Loucy (cell line): ENCODE results near the gene RAD9B.
"Not testable (repeated sequence)": the region's sequence is repeated elsewhere in the genome, so short reads cannot be mapped to it uniquely, and the experiment has no call there.

ENCODE experiments used
- H2AFZ ChIP-seq: fragments of 200-600 bp; sonication (generic); 2 replicates; pipeline ENCODE4 v1.6.0; 2016; ENCODE audit warnings: antibody characterized with exemption, mild to moderate bottlenecking, low read length, moderate library complexity
- H3F3A ChIP-seq: fragments of 200-600 bp; 2 replicates; pipeline ENCODE4 v1.6.0; 2016; ENCODE audit warnings: antibody characterized with exemption, low read depth, mild to moderate bottlenecking
- H3K27me3 ChIP-seq: fragments of 200-600 bp; sonication (generic); 2 replicates; pipeline ENCODE4 v1.6.1; 2014; ENCODE audit warnings: low read length, mild to moderate bottlenecking; ENCODE audit not compliant: insufficient read depth, poor library complexity, severe bottlenecking
- H3K36me3 ChIP-seq: fragments of 200-600 bp; sonication (generic); 2 replicates; pipeline ENCODE4 v1.6.1; 2016; ENCODE audit warnings: low read length; ENCODE audit not compliant: insufficient read depth
- H3K4me1 ChIP-seq: fragments of 200-600 bp; sonication (generic); 2 replicates; pipeline ENCODE4 v1.5.1; 2014; ENCODE audit warnings: low read length, mild to moderate bottlenecking; ENCODE audit not compliant: insufficient read depth, poor library complexity, severe bottlenecking
- H3K4me2 ChIP-seq: fragments of 200-600 bp; sonication (generic); 2 replicates; pipeline ENCODE4 v1.6.0; 2014; ENCODE audit warnings: antibody characterized with exemption, low read length, low read depth, mild to moderate bottlenecking; ENCODE audit not compliant: poor library complexity, severe bottlenecking
- H3K4me3 ChIP-seq: fragments of 200-600 bp; sonication (generic); 2 replicates; pipeline ENCODE4 v1.5.1; 2014; ENCODE audit warnings: low read length, mild to moderate bottlenecking, mixed read lengths; ENCODE audit not compliant: poor library complexity, severe bottlenecking
- H3K79me2 ChIP-seq: fragments of 200-600 bp; sonication (generic); 2 replicates; pipeline ENCODE4 v1.6.1; 2014; ENCODE audit warnings: low read length; ENCODE audit not compliant: insufficient read depth
- H3K9ac ChIP-seq: fragments of 200-600 bp; sonication (generic); 2 replicates; pipeline ENCODE4 v1.6.0; 2014; ENCODE audit warnings: mild to moderate bottlenecking, low read depth, low read length, moderate library complexity; ENCODE audit not compliant: poor library complexity, severe bottlenecking
- H3K9me2 ChIP-seq: fragments of 200-600 bp; sonication (generic); replicated peaks from 2 replicates; pipeline ENCODE4 v1.6.1; 2016; ENCODE audit warnings: low read depth, low read length, mixed read lengths
- H3K9me3 ChIP-seq: fragments of 200-600 bp; sonication (generic); 2 replicates; pipeline ENCODE4 v1.6.1; 2014; ENCODE audit warnings: mild to moderate bottlenecking, antibody characterized with exemption, low read length, low read depth; ENCODE audit not compliant: insufficient read depth
- H4K20me1 ChIP-seq: fragments of 200-600 bp; sonication (generic); 2 replicates; pipeline ENCODE4 v1.6.0; 2014; ENCODE audit warnings: antibody characterized with exemption, low read length, mild to moderate bottlenecking; ENCODE audit not compliant: insufficient read depth, poor library complexity, severe bottlenecking
- CTCF ChIP-seq: fragments of 200-600 bp; sonication (generic); conservative IDR thresholded peaks from 2 replicates; pipeline ENCODE4 v1.5.1; 2014; ENCODE audit warnings: mild to moderate bottlenecking, antibody characterized with exemption, low read length
- EZH2phosphoT487 ChIP-seq: fragments of 200-600 bp; IDR thresholded peaks from 2 replicates; pipeline ENCODE4 v1.6.1; 2018; ENCODE audit warnings: antibody characterized with exemption, mild to moderate bottlenecking, moderate library complexity, borderline replicate concordance

RAD9B gene

DNA sequence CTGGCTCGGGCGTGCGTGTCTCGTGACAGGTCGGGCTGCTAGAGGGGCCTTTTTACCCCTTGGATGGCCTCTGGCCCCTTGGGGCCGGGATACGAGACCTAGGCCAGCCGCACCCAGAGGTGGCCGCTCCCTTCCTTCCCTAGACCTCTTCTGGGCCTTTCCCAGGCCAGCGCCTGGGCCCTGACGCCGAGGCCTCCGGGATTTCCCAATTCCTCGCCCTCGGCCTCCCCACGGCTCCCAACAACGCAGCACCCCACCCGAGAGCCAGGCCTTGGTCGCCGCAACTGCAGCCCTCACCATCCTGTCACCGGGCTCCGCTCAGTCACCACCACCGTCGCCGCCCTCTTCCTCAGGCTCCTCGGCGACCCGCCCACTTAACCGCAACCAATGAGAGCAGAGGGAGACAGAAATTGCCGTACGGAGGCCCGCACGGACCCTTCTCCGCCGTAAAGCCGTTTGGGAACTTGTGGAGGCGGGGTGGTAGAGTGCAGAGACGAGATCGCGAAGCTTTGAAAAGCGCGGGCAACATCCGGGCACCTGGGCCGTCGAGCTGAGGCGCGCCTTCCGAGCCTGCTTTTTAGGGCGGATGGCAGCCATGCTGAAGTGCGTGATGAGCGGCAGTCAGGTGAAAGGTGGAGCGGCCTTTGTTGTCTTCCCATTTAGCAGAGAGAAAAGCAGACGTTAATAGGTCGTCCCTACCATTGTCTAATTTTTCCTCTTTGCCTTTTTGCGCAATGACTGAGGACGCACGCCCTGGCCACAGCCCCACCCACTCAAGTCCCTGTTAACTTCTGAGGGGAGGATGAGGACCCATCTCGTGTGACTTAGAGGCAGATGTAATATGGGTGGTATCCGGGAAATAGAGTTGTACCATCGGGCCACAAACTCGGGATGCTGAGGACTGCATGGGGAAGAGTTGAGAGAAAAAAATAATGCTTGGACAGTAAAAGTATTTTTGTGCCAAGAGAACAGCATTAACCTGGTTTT is at the start of gene RAD9B, which contains the start of gene VPS29:
Gene RAD9B (plus strand): TSS at position 580 of the 987 bp plus-strand sequence. CDS start 7 bp downstream, at position 587.
Gene VPS29 (minus strand): TSS at position 360 of the 987 bp plus-strand sequence. CDS start 60 bp downstream, at position 300.
- Histone ChIP-seq H3K79me2 (peaks cover 50% of the 10 kb centered on the region), H3F3A (peaks cover 2% of the 10 kb centered on the region; the same call in 1 of the 2 replicates), H3K4me3 (peak within 1 kb of the TSS; percentile 86), H2AFZ (peak within 1 kb of the TSS; percentile 91), H3K4me2 (peak within 1 kb of the TSS; percentile 95), H4K20me1 (peaks cover 24% of the 10 kb centered on the region), H3K27me3 (no peaks in the 10 kb centered on the region), H3K9ac (peak within 1 kb of the TSS; percentile 88), H3K36me3 (no peaks in the 10 kb centered on the region), H3K9me3 (no peaks in the 10 kb centered on the region), H3K9me2 (no peaks in the 10 kb centered on the region), H3K4me1 (peaks cover 32% of the 10 kb centered on the region)
- no peak for TF ChIP-seq CTCF
- no peak for TF ChIP-seq EZH2phosphoT487

DNA sequence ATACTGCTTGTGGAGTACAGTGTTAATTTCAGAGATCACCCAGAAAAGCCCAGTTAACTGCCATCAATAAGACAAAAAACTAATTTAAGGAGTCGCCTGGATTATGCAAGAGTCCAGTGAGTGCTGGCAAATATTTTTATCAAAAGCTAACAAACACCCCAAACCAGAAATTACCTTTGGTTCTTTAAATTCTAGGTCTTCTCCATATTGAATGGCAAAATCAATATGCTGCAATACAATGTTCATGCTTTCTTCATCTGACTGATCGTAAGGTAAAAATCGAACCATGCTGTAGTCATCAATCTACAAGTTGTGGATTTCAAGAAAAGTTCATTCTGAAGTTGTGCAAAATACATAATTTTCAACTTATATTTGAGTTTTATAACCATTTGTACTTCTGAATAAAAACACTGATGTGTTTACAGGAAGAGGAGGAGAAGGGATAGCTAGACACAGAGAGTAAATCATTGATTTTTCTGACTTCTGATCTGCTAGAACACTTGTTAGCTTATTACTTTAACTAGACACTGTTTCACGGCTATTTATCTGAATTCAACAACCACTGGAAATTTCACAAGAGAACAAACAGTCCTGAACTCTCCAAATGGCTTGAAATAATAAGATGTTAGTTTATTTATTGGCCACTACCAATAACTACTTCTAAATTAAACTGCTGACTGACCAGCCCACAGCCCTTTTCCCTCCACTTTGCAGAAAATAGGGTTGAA is 48.4 kb upstream of the RAD9B start:
- Histone ChIP-seq H4K20me1 (peaks cover 6% of the 10 kb centered on the region), H3K4me3 (no peak overlapping the region), H3K4me2 (no peak overlapping the region), H2AFZ (no peak overlapping the region), H3K9ac (no peak overlapping the region), H3F3A (0 out of 2 replicates have a peak, but pooled peaks cover 4% of the 10 kb centered on the region), H3K79me2 (peaks cover 14% of the 10 kb centered on the region), H3K9me3 (no peaks in the 10 kb centered on the region), H3K9me2 (no peaks in the 10 kb centered on the region), H3K27me3 (no peaks in the 10 kb centered on the region), H3K36me3 (peaks cover 52% of the 10 kb centered on the region; the same call in 1 of the 2 replicates), H3K4me1 (no peaks in the 10 kb centered on the region)
- TF ChIP-seq EZH2phosphoT487 (no peak), CTCF (no peak)

- Histone ChIP-seq H3K4me1 (no peaks in the 10 kb centered on the region), H3F3A (no peaks in the 10 kb centered on the region), H3K4me3 (no peak overlapping the region), H4K20me1 (no peaks in the 10 kb centered on the region), H3K4me2 (no peak overlapping the region), H3K27me3 (no peaks in the 10 kb centered on the region), H3K9ac (no peak overlapping the region), H3K9me3 (no peaks in the 10 kb centered on the region), H3K36me3 (peaks cover 52% of the 10 kb centered on the region; the same call in 1 of the 2 replicates), H3K9me2 (no peaks in the 10 kb centered on the region), H2AFZ (no peak overlapping the region), H3K79me2 (peaks cover 16% of the 10 kb centered on the region; the same call in 1 of the 2 replicates)
- no peak for TF ChIP-seq EZH2phosphoT487
- TF ChIP-seq CTCF, result no peak
Measured at GRCh38 chr12:110458756-110459155, 43.4 kb upstream of the RAD9B start.

- H3K27me3 ChIP-seq, H3F3A ChIP-seq, H3K4me2 ChIP-seq, H3K4me1 ChIP-seq, H3K9me2 ChIP-seq, H3K9me3 ChIP-seq, H4K20me1 ChIP-seq, H3K4me3 ChIP-seq, H2AFZ ChIP-seq: not testable (repeated sequence)
- H3K36me3 ChIP-seq, result peaks cover 34% of the 10 kb centered on the region; the same call in 1 of the 2 replicates
- peak overlapping the region; percentile 20 for H3K9ac ChIP-seq
- peaks cover 28% of the 10 kb centered on the region; the same call in 1 of the 2 replicates for H3K79me2 ChIP-seq
Measured at GRCh38 chr12:110461189-110461588, 40.9 kb upstream of the RAD9B start.
